Measurements from ENCODE around the gene PCBP1.
"Not testable (repeated sequence)": the region's sequence is repeated elsewhere in the genome, so short reads cannot be mapped to it uniquely, and the experiment has no call there.

The PCBP1 gene

GRCh38 chr2:70045405-70045804 is 41.9 kb upstream of the PCBP1 start:
- DNase-seq (ENCODE audit: insufficient read length, low spot score) (no peak), FAIRE-seq (no peak)
- no peak for TF ChIP-seq CTCF (IDR thresholded peaks at IDR 0.05; ENCODE audit: insufficient read depth, missing control alignments)

- no peak for DNase-seq (ENCODE audit: insufficient read length, low spot score)
- TF ChIP-seq CTCF (IDR thresholded peaks at IDR 0.05; ENCODE audit: insufficient read depth, missing control alignments): no peak
- FAIRE-seq: no peak
Measured at GRCh38 chr2:70045932-70046331, 41.3 kb upstream of the PCBP1 start.

GRCh38 chr2:70046534-70046933 is 40.7 kb upstream of the PCBP1 start:
- no peak for DNase-seq (ENCODE audit: insufficient read length, low spot score)
- TF ChIP-seq CTCF (IDR thresholded peaks at IDR 0.05; ENCODE audit: insufficient read depth, missing control alignments): no peak
- FAIRE-seq: no peak

GRCh38 chr2:70047451-70047850 is 39.8 kb upstream of the PCBP1 start:
- FAIRE-seq (no peak), DNase-seq (ENCODE audit: insufficient read length, low spot score) (no peak)
- TF ChIP-seq CTCF (IDR thresholded peaks at IDR 0.05; ENCODE audit: insufficient read depth, missing control alignments): no peak

GRCh38 chr2:70049255-70049654 is 38.0 kb upstream of the PCBP1 start:
- no peak for DNase-seq (ENCODE audit: insufficient read length, low spot score)
- FAIRE-seq: no peak

GRCh38 chr2:70050631-70051425 is 36.4 kb upstream of the PCBP1 start:
- no peak for FAIRE-seq
- DNase-seq (ENCODE audit: insufficient read length, low spot score): no peak
- TF ChIP-seq CTCF (IDR thresholded peaks at IDR 0.05; ENCODE audit: insufficient read depth, missing control alignments): no peak

More at GRCh38 chr2:70049255-70049654, 38.0 kb upstream of the PCBP1 start:
- TF ChIP-seq CTCF (IDR thresholded peaks at IDR 0.05; ENCODE audit: insufficient read depth, missing control alignments): no peak

GRCh38 chr2:70055259-70055658 is 32.0 kb upstream of the PCBP1 start:
- DNase-seq (ENCODE audit: insufficient read length, low spot score); FAIRE-seq: not testable (repeated sequence)
